PC-3 (cell line): ENCODE results near the gene ZFPM1. TPM values are rescaled to one million over a fixed set of nuclear protein-coding genes. Genes with fewer than 3 reads are reported as not detected.

Experiments
- ATAC-seq: fragments of 200-7000 bp; cut with Tn5 transposase; 2 replicates; pipeline ENCODE4 v1.9.1; 2020; ENCODE audit warnings: mild to moderate bottlenecking, moderate library complexity
- BruUV-seq: library from RNA; stranded (reverse); fragments of 400-500 nt; replicated peaks from 2 replicates; lab custom pipeline; 2021; lab: Mats Ljungman, UMichigan
- CTCF ChIA-PET: fragments of 300-600 bp; sonication (Branson Sonifier 250); formaldehyde crosslinking; loops from one replicate; lab custom pipeline; 2022; ENCODE audit warnings: antibody characterized with exemption; lab: Charles Lee
- POLR2A ChIA-PET: fragments of 300-600 bp; sonication (Branson Sonifier 250); formaldehyde crosslinking; loops from one replicate; lab custom pipeline; 2022; ENCODE audit warnings: antibody characterized with exemption; ENCODE audit not compliant: unreplicated experiment; lab: Charles Lee
- DNase-seq: peaks from one replicate; pipeline ENCODE4 v3.0.0-alpha.2; 2015
- H2AFZ ChIP-seq: fragments of 300-600 bp; sonication (generic); 2 replicates; pipeline ENCODE4 v1.6.0; 2016; ENCODE audit warnings: antibody characterized with exemption, low read length
- H3F3A ChIP-seq: fragments of 300-600 bp; sonication (generic); one replicate; pipeline ENCODE4 v1.6.0; 2017; ENCODE audit warnings: antibody characterized with exemption, low read length, control low read depth, mild to moderate bottlenecking; ENCODE audit not compliant: unreplicated experiment
- H3K27ac ChIP-seq: fragments of 300-600 bp; sonication (generic); 2 replicates; pipeline ENCODE4 v1.5.1; 2016; ENCODE audit warnings: mild to moderate bottlenecking, low read length
- H3K27me3 ChIP-seq: fragments of 300-600 bp; sonication (generic); 2 replicates; pipeline ENCODE4 v1.6.1; 2016; ENCODE audit warnings: low read length, mixed read lengths
- H3K36me3 ChIP-seq: fragments of 300-600 bp; sonication (generic); 2 replicates; pipeline ENCODE4 v1.6.1; 2016; ENCODE audit warnings: low read depth, mixed run types, low read length, mixed read lengths
- H3K4me1 ChIP-seq: fragments of 300-600 bp; sonication (generic); 2 replicates; pipeline ENCODE4 v1.5.1; 2016; ENCODE audit warnings: low read length; ENCODE audit not compliant: insufficient read depth
- H3K4me2 ChIP-seq: fragments of 300-600 bp; sonication (generic); 2 replicates; pipeline ENCODE4 v1.6.0; 2016; ENCODE audit warnings: low read length
- H3K4me3 ChIP-seq: fragments of 300-600 bp; sonication (generic); 2 replicates; pipeline ENCODE4 v1.5.1; 2016; ENCODE audit warnings: mild to moderate bottlenecking, low read length, mixed read lengths
- H3K79me2 ChIP-seq: fragments of 300-600 bp; sonication (generic); 2 replicates; pipeline ENCODE4 v1.6.1; 2017; ENCODE audit warnings: low read length, mixed read lengths
- H3K9ac ChIP-seq: fragments of 300-600 bp; sonication (generic); 2 replicates; pipeline ENCODE4 v1.6.0; 2016; ENCODE audit warnings: mild to moderate bottlenecking, low read length
- H3K9me2 ChIP-seq: fragments of 300-600 bp; sonication (generic); replicated peaks from 2 replicates; pipeline ENCODE4 v1.6.1; 2016; ENCODE audit warnings: mixed run types, low read length, mixed read lengths
- H3K9me3 ChIP-seq: fragments of 300-600 bp; sonication (generic); 2 replicates; pipeline ENCODE4 v1.6.1; 2016; ENCODE audit warnings: low read length, mixed read lengths
- H4K20me1 ChIP-seq: fragments of 300-600 bp; sonication (generic); 2 replicates; pipeline ENCODE4 v1.6.1; 2016; ENCODE audit warnings: low read length, mixed read lengths
- EZH2 ChIP-seq: fragments of 300-600 bp; sonication (generic); IDR thresholded peaks from one replicate; pipeline ENCODE4 v1.6.1; 2017; ENCODE audit warnings: antibody characterized with exemption, mild to moderate bottlenecking, low read length; ENCODE audit not compliant: unreplicated experiment
- EZH2phosphoT487 ChIP-seq: fragments of 300-600 bp; sonication (generic); IDR thresholded peaks from 2 replicates; pipeline ENCODE4 v1.6.1; 2018; ENCODE audit warnings: mild to moderate bottlenecking, antibody characterized with exemption, low read length, borderline replicate concordance
- intact Hi-C: fragments of 100-400 bp; cut with micrococcal nuclease; formaldehyde crosslinking; loops from 2 replicates; pipeline ENCODE4 v1.9.0; 2023
- total RNA-seq: library from RNA; depleted of rRNA; stranded (reverse); fragments of >200 nt; gene quantifications from 2 replicates; pipeline ENCODE4 v1.2.3, GENCODE V29; 2014
- TF ChIP-seq, protein P1 (sequence below): fragments of 300-600 bp; sonication (generic); conservative IDR thresholded peaks from 2 replicates; pipeline ENCODE4 v1.5.1; 2017; ENCODE audit warnings: antibody characterized with exemption, low read depth, mild to moderate bottlenecking, low read length

Gene ZFPM1
- total RNA-seq, 1 experiment from 2014 or later = 4.6 TPM

DNA sequence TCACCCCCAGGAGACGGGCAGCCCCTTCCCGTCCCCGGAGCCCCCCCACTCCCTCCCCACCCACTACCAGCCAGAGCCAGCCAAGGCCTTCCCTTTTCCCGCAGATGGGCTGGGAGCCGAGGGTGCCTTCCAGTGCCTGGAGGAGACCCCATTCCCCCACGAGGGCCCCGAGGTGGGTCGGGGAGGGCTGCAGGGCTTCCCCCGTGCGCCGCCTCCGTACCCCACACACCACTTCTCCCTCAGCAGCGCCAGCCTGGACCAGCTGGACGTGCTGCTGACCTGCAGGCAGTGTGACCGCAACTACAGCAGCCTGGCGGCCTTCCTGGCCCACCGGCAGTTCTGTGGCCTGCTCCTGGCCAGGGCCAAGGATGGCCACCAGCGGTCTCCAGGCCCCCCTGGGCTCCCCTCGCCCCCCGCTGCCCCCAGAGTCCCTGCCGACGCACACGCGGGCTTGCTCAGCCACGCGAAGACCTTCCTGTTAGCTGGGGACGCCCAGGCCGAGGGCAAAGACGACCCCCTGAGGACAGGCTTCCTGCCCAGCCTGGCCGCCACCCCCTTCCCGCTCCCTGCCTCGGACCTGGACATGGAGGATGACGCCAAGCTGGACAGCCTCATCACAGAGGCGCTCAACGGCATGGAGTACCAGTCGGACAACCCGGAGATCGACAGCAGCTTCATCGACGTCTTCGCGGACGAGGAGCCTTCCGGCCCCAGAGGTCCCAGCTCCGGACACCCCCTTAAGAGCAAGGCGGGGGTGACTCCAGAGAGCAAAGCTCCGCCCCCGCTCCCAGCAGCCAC lies 23.5 kb upstream of the ZFPM1 start:
- H3K36me3 ChIP-seq = no peaks in the 10 kb centered on the region
- no peaks in the 10 kb centered on the region for H3K27me3 ChIP-seq
- ATAC-seq = no peak

DNA sequence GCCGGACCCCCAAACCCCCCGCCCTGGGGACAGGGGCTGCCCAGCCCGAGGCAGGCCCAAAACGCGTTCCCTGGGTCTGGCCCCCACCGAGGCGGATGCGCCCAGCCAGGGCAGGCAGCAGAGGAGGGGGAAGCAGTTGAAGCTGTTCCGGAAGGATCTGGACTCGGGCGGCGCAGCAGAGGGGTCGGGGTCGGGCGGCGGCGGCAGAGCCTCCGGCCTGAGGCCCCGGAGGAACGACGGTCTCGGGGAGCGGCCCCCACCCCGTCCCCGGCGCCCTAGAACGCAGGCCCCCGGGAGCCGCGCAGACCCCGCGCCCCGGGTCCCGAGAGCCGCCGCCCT lies 22.9 kb upstream of the ZFPM1 start:
- H3K4me3 ChIP-seq = no peak overlapping the region
- BruUV-seq = no TSS peak
- H3F3A ChIP-seq = no peaks in the 10 kb centered on the region
- TF ChIP-seq EZH2 (no peak), EZH2phosphoT487 (no peak)
- TF ChIP-seq, protein P1, sequence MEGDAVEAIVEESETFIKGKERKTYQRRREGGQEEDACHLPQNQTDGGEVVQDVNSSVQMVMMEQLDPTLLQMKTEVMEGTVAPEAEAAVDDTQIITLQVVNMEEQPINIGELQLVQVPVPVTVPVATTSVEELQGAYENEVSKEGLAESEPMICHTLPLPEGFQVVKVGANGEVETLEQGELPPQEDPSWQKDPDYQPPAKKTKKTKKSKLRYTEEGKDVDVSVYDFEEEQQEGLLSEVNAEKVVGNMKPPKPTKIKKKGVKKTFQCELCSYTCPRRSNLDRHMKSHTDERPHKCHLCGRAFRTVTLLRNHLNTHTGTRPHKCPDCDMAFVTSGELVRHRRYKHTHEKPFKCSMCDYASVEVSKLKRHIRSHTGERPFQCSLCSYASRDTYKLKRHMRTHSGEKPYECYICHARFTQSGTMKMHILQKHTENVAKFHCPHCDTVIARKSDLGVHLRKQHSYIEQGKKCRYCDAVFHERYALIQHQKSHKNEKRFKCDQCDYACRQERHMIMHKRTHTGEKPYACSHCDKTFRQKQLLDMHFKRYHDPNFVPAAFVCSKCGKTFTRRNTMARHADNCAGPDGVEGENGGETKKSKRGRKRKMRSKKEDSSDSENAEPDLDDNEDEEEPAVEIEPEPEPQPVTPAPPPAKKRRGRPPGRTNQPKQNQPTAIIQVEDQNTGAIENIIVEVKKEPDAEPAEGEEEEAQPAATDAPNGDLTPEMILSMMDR = no peak
- no peak for ATAC-seq
- no peaks in the 10 kb centered on the region for H4K20me1 ChIP-seq
- POLR2A ChIA-PET = no interaction called here
- H3K9me3 ChIP-seq = no peaks in the 10 kb centered on the region
- CTCF ChIA-PET = no interaction called here
- no peak overlapping the region for H3K4me2 ChIP-seq
- no peak overlapping the region for H3K27ac ChIP-seq
- H3K79me2 ChIP-seq = no peaks in the 10 kb centered on the region
- H3K9me2 ChIP-seq = no peaks in the 10 kb centered on the region
- no peaks in the 10 kb centered on the region for H3K4me1 ChIP-seq
- H3K9ac ChIP-seq = no peak overlapping the region
- no peak overlapping the region for H2AFZ ChIP-seq
- intact Hi-C loops = no loop called here
- no peaks in the 10 kb centered on the region for H3K36me3 ChIP-seq
- DNase-seq = no peak
- no peaks in the 10 kb centered on the region for H3K27me3 ChIP-seq

More for the DNA sequence above, 23.5 kb upstream of the ZFPM1 start:
- Histone ChIP-seq H3K4me1 (no peaks in the 10 kb centered on the region), H3K9ac (no peak overlapping the region), H3K9me2 (no peaks in the 10 kb centered on the region), H3K27ac (no peak overlapping the region), H3K4me3 (no peak overlapping the region), H2AFZ (no peak overlapping the region), H4K20me1 (no peaks in the 10 kb centered on the region), H3K9me3 (no peaks in the 10 kb centered on the region), H3K79me2 (no peaks in the 10 kb centered on the region), H3K4me2 (no peak overlapping the region), H3F3A (no peaks in the 10 kb centered on the region)
- no peak for DNase-seq
- ChIA-PET POLR2A (no interaction called here), CTCF (no interaction called here)
- intact Hi-C loops = no loop called here
- TF ChIP-seq EZH2phosphoT487 (no peak), EZH2 (no peak)
- TF ChIP-seq, protein P1 = no peak
- BruUV-seq = no TSS peak
